Body of pancreas (tissue), 4 donors: ENCODE data around the gene MORC2. TPM values are rescaled to one million over a fixed set of nuclear protein-coding genes. Genes with fewer than 3 reads are reported as not detected.

ENCODE experiments used
- ATAC-seq: fragments of 150-250 bp; one replicate; pipeline ENCODE4 v1.9.1; 2016
- DNase-seq, 4 donors: peaks; one replicate each; pipeline ENCODE4 v3.0.0-alpha.2; 2019
- H3K27ac ChIP-seq, 4 donors: fragments of 200-600 bp; sonication (generic); 1 replicate in 3 of 4; 2 replicates in 1 of 4; pipeline versions ENCODE4 v1.5.1 to v1.6.1; 2016 to 2019; ENCODE audit warnings: mild to moderate bottlenecking in 1 of 4, mixed read lengths in 1 of 4, moderate library complexity in 1 of 4
- H3K27me3 ChIP-seq, 2 donors: fragments of 200-600 bp; sonication (generic); one replicate each; pipeline ENCODE4 v1.6.0; 2016; ENCODE audit warnings: mild to moderate bottlenecking in 1 of 2
- H3K36me3 ChIP-seq, 2 donors: fragments of 200-600 bp; sonication (generic); replicated peaks in 1 of 2; 2 replicates each; pipeline ENCODE4 v1.5.1; 2016; ENCODE audit warnings: low read depth in 2 of 2; ENCODE audit not compliant: insufficient read depth in 1 of 2
- H3K4me1 ChIP-seq: fragments of 200-600 bp; sonication (generic); one replicate; pipeline ENCODE4 v1.6.0; 2016
- H3K4me3 ChIP-seq, 2 donors: fragments of 200-600 bp; sonication (generic); 1 replicate in 1 of 2; 2 replicates in 1 of 2; pipeline ENCODE4 v1.5.1; 2016 to 2019
- H3K9me3 ChIP-seq, 3 donors: fragments of 200-600 bp; sonication (generic); 1 replicate in 2 of 3; 2 replicates in 1 of 3; pipeline ENCODE4 v1.5.1; 2016
- POLR2A ChIP-seq, 3 donors: fragments of 450-650 bp; IDR thresholded peaks; one replicate each; pipeline ENCODE4 v1.6.1; 2016; ENCODE audit warnings: antibody characterized with exemption in 3 of 3, mild to moderate bottlenecking in 2 of 3
- WGBS, 2 donors: methylation state at CpG; one replicate each; pipeline ENCODE4 v1.1.5; 2017; 5-methylcytosine and 5-hydroxymethylcytosine counted together
- intact Hi-C: fragments of 100-400 bp; cut with DNase I; formaldehyde crosslinking; loops from one replicate; pipeline ENCODE4 v1.15.1; 2023
- total RNA-seq, 2 donors: library from RNA; depleted of rRNA; stranded (reverse); fragments of >200 nt; gene quantifications; one replicate each; pipeline ENCODE4 v1.1.0, GENCODE V29; 2016
- TF ChIP-seq, protein P1 (sequence below), 7 experiments: fragments of 450-650 bp in 4 of 7; fragments of 200-600 bp in 3 of 7; sonication (generic) in 3 of 7; IDR thresholded peaks; one replicate each; pipeline ENCODE4 v1.5.1; 2016 to 2019; ENCODE audit warnings: antibody characterized with exemption in 7 of 7

The MORC2 gene
- total RNA-seq, 2 donors from 2014 or later: 9.1 to 13.5 TPM

DNA sequence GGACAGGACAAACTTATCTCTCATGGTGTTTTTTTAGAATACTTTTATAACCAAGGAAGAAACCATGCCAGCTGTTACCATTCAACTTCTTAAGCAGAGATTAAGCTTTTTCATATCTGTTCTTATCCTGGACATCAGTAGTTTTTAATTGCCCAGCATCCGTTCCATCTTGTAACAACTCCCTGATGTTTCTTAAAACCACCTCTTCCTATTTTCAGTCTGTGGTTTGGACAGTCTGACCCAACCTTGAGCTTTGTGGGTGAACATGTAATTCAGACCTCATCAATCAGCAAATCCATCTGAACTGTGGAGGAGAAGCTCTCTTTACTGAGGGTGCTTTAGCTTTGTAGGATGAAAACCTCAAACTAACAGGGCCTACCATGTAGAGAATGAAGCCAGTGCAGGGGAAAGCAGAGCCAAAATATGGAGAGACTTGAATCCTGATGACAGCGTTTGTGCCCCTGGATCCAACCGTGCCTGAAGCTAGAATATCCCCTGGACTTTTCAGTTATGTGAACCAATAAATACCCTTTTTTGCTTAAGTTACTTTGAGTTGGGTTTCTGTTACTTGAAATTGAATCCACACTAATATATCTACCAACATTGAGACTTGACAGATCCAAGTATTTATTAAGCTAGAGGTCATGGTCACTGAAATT is 9.9 kb upstream of the MORC2 start:
- no peak for DNase-seq
- Histone ChIP-seq H3K27me3 (no peaks in the 10 kb centered on the region), H3K4me3 (no peak overlapping the region), H3K27ac (no peak overlapping the region), H3K4me1 (no peaks in the 10 kb centered on the region), H3K9me3 (peaks cover 0 to 27% (median 0%) of the 10 kb centered on the region in 3 donors), H3K36me3 (peaks cover 2 to 4% of the 10 kb centered on the region in 2 donors)
- ATAC-seq: no peak
- TF ChIP-seq, protein P1, sequence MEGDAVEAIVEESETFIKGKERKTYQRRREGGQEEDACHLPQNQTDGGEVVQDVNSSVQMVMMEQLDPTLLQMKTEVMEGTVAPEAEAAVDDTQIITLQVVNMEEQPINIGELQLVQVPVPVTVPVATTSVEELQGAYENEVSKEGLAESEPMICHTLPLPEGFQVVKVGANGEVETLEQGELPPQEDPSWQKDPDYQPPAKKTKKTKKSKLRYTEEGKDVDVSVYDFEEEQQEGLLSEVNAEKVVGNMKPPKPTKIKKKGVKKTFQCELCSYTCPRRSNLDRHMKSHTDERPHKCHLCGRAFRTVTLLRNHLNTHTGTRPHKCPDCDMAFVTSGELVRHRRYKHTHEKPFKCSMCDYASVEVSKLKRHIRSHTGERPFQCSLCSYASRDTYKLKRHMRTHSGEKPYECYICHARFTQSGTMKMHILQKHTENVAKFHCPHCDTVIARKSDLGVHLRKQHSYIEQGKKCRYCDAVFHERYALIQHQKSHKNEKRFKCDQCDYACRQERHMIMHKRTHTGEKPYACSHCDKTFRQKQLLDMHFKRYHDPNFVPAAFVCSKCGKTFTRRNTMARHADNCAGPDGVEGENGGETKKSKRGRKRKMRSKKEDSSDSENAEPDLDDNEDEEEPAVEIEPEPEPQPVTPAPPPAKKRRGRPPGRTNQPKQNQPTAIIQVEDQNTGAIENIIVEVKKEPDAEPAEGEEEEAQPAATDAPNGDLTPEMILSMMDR (IDR thresholded peaks at IDR 0.05): no peak
- TF ChIP-seq POLR2A (IDR thresholded peaks at IDR 0.05): no peak
- 93 to 97% methylated on average over 3 of the region's 3 CpGs for WGBS, 2 donors
- intact Hi-C loops: no loop called here

DNA sequence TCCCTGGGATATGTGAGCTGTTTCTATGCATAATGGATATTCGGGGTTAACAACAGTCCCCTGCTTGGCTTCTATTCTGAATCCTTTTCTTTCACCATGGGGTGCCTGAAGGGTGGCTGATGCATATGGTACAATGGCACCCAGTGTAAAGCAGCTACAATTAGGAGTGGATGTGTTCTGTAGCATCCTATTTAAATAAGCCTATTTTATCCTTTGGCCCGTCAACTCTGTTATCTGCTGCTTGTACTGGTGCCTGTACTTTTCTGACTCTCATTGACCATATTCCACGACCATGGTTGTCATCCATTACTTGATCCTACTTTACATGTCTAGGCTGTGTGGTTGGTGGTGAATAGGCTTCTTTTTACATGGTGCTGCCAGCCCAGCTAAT is 1.8 kb upstream of the MORC2 start:
- intact Hi-C loops: no loop called here
- Histone ChIP-seq H3K27me3 (no peaks in the 10 kb centered on the region), H3K36me3 (peaks cover 6 to 17% of the 10 kb centered on the region in 2 donors), H3K4me3 (no peak overlapping the region), H3K4me1 (peaks cover 50% of the 10 kb centered on the region), H3K9me3 (peaks cover 0 to 28% (median 0%) of the 10 kb centered on the region in 3 donors), H3K27ac (no peak overlapping the region)
- WGBS, 2 donors: 26 to 37% methylated on average over 3 of the region's 3 CpGs
- DNase-seq (no peak), ATAC-seq (no peak)
- TF ChIP-seq, protein P1 (IDR thresholded peaks at IDR 0.05): no peak
- no peak for TF ChIP-seq POLR2A (IDR thresholded peaks at IDR 0.05)

DNA sequence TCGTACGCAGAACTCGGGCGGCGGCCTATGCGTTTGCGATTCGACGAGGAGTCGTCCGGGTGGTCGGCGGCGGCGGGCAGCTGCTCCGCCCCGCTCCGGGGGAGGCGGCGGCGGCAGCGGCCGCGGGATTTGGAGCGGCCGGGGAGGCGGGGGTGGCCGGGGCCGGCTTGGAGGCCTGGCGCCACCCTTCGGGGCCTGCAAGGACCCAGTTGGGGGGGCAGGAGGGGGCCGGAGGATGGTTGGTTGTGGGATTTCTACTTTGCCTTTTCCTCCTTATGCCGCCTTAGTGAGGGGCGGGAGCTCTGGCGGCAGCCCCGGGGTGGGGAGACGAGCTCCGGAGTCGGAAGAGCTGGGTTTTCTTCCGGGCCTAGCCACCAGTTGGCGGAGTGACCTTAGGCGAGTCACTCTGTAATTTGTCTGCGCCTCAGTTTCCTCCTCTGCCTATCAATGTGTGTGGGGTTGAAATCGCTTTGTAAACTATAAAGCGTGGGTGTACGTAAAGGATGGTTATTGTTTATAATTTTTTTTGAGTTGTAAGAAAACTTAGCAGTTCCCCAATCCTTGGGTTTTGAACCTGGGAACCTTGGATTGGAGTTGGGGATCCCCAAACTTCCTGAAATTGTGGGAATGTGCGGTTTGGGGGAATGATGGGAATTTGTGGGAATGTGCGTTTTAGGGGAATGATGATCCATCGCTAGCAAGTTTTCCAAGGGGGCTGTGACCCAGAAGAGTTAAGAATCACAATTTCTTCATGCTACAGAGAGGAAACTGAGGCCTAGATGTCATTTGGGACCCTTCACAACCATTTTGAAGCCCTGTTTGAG is 1.2 kb upstream of the MORC2 start:
- Histone ChIP-seq H3K36me3 (peaks cover 6 to 17% of the 10 kb centered on the region in 2 donors), H3K27ac (peak overlapping the region; percentile 86 to 96 (median 88)), H3K4me3 (peak overlapping the region; percentile 67 to 78), H3K4me1 (peaks cover 54% of the 10 kb centered on the region), H3K9me3 (peaks cover 0 to 22% (median 0%) of the 10 kb centered on the region in 3 donors), H3K27me3 (no peaks in the 10 kb centered on the region)
- TF ChIP-seq, protein P1 (IDR thresholded peaks at IDR 0.05): peak in 1 of 7 experiments; percentile 10
- TF ChIP-seq POLR2A (IDR thresholded peaks at IDR 0.05): no peak
- DNase-seq: peak in 2 of 4 donors; percentile 22 to 31
- intact Hi-C loops: no loop called here
- 1 to 4% methylated on average over 22 to 46 of the region's 49 CpGs for WGBS, 2 donors
- ATAC-seq: peak; percentile 25

DNA sequence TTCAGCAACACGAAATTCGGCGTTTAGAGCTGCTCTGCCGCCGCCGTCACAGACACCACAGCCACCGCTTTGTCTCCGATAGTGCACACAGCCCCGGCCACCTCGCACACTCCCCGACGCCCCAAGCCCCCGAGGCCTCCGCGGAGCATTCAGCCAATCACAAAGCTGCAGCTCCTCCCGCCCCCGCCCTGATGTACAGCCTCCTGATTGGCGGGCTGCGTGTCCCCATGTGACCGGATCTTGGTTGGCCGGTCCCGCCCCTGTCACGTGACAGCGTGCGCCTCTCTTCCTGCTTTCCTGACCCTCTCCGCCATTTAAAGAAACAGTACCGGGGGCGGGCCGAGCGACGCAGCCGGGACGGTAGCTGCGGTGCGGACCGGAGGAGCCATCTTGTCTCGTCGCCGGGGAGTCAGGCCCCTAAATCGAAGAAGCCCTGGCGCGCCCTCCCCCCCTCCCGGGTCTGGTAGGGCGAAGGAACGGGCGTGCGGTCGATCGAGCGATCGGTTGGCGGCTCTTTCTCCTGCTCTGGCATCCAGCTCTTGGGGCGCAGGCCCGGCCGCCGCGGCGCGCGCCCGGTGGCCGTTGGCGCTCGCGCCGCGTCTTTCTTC is 454 bp upstream of the MORC2 start, which contains the start of gene TUG1:
TUG1 (plus strand) TSS at position 342 of the 608 bp plus-strand sequence.
- Histone ChIP-seq H3K4me1 (peaks cover 54% of the 10 kb centered on the region), H3K4me3 (peak within 1 kb of the TSS; percentile 67 to 78), H3K27ac (peak within 1 kb of the TSS; percentile 86 to 96 (median 88)), H3K36me3 (peaks cover 6 to 17% of the 10 kb centered on the region in 2 donors), H3K9me3 (peaks cover 0 to 17% (median 0%) of the 10 kb centered on the region in 3 donors), H3K27me3 (no peaks in the 10 kb centered on the region)
- WGBS, 2 donors: 1% methylated on average over 66 of the region's 67 CpGs; no CpG with 5 or more reads in 1 of the 2 donors
- ATAC-seq (peak; percentile 94), DNase-seq (peak; percentile 98 to 99 (median 98))
- TF ChIP-seq POLR2A (IDR thresholded peaks at IDR 0.05): peak; percentile 66 to 74 (median 72)
- TF ChIP-seq, protein P1 (IDR thresholded peaks at IDR 0.05): peak in 1 of 7 experiments; percentile 17
- intact Hi-C loops: no loop called here
